Glomerular visceral epithelial cell (primary cell): Measurements from ENCODE around the gene TMEM244.
"Not testable (repeated sequence)": the region's sequence is repeated elsewhere in the genome, so short reads cannot be mapped to it uniquely, and the experiment has no call there.

Experiments
- DNase-seq: peaks from one replicate; pipeline ENCODE4 v3.0.0-alpha.2; 2016; ENCODE audit errors: extremely low spot score

TMEM244 gene

GRCh38 chr6:129866688-129867087 lies 5.6 kb upstream of the TMEM244 start:
- no peak for DNase-seq

- no peak for DNase-seq
Observed at GRCh38 chr6:129866256-129866655, 5.1 kb upstream of the TMEM244 start.

- DNase-seq: no peak
Observed at GRCh38 chr6:129865013-129865412, 3.9 kb upstream of the TMEM244 start.

- DNase-seq: no peak
Observed at GRCh38 chr6:129863664-129864063, 2.5 kb upstream of the TMEM244 start.

- no peak for DNase-seq
Observed at GRCh38 chr6:129859524-129859923, 1.6 kb downstream of the TMEM244 start.

GRCh38 chr6:129857838-129858237 lies 3.3 kb downstream of the TMEM244 start:
- DNase-seq: no peak

GRCh38 chr6:129853996-129854711 lies 7.0 kb downstream of the TMEM244 start:
- no peak for DNase-seq

- no peak for DNase-seq
Observed at GRCh38 chr6:129852257-129852858, 8.8 kb downstream of the TMEM244 start.

- peak; percentile 22 for DNase-seq
Observed at GRCh38 chr6:129849456-129849855, 11.7 kb downstream of the TMEM244 start.

- no peak for DNase-seq
Observed at GRCh38 chr6:129846761-129847160, 14.4 kb downstream of the TMEM244 start.

- DNase-seq: no peak
Observed at GRCh38 chr6:129845696-129846095, 15.4 kb downstream of the TMEM244 start.

GRCh38 chr6:129844118-129844891 lies 16.8 kb downstream of the TMEM244 start:
- peak; percentile 69 for DNase-seq

GRCh38 chr6:129843573-129843972 lies 17.5 kb downstream of the TMEM244 start:
- DNase-seq: no peak

- no peak for DNase-seq
Observed at GRCh38 chr6:129842881-129843409, 18.2 kb downstream of the TMEM244 start.

GRCh38 chr6:129842137-129842536 lies 19.0 kb downstream of the TMEM244 start:
- DNase-seq: no peak

- DNase-seq: not testable (repeated sequence)
Observed at GRCh38 chr6:129839562-129839961, 21.6 kb downstream of the TMEM244 start.

GRCh38 chr6:129835691-129836090 lies 25.4 kb downstream of the TMEM244 start:
- no peak for DNase-seq

- DNase-seq: no peak
Observed at GRCh38 chr6:129832299-129832698, 28.8 kb downstream of the TMEM244 start.

GRCh38 chr6:129828229-129828628 lies 32.9 kb downstream of the TMEM244 start:
- DNase-seq: no peak

- no peak for DNase-seq
Observed at GRCh38 chr6:129818251-129818650, 42.9 kb downstream of the TMEM244 start.

- no peak for DNase-seq
Observed at GRCh38 chr6:129817821-129818220, 43.3 kb downstream of the TMEM244 start.

GRCh38 chr6:129817332-129817731 lies 43.8 kb downstream of the TMEM244 start:
- DNase-seq: no peak
